ENCODE measurements around the gene TEAD1.

The TEAD1 gene

GRCh38 chr11:12664385-12664784, 9.8 kb upstream of the TEAD1 start:
- no peak for DNase-seq (ENCODE audit: low read depth in 1 of 2, low spot score in 1 of 2)

DNA sequence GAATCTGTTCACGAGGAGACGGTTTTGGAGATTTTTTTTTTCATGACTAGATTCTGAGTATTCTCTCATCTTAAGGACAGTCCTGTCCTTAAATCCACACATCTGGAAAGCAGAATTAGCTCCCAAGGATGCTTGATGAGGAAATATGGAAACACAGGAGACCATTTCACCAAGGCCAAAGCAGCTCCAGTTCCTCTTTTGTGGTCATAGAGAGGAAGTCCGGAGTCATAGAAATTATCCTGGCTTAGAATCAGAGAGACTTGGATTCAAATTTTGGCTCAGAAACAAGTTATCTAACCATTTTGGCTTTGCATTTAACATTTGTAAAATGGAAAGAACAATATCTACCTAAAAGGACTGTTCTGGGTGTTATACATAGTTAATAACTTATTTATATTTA, 7.3 kb upstream of the TEAD1 start:
- no peak for DNase-seq (ENCODE audit: low read depth in 1 of 2, low spot score in 1 of 2)

GRCh38 chr11:12667646-12668045, 6.6 kb upstream of the TEAD1 start:
- no peak for DNase-seq (ENCODE audit: low read depth in 1 of 2, low spot score in 1 of 2)

DNA sequence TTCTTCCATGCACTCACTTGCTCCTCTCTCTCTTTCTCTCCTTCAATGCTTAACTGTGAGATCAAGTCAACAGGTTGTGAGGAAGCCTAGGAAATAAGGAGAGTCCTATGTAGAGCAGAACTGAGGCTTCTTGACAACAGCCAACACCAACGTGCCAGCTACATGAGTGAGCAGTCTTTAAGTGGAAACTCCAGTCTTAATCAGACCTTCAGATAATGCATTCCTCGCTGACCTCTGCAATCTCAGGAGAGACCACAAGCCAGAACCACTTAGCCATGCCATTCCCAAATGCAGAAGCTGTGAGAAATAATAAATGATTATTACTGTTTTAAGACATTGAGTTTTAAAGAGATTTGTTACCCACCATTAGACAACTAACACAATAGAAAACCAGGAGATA, 6.1 kb upstream of the TEAD1 start:
- DNase-seq (ENCODE audit: low read depth in 1 of 2, low spot score in 1 of 2), result no peak

- DNase-seq (ENCODE audit: low read depth in 1 of 2, low spot score in 1 of 2), result no peak
These were observed 4.3 kb upstream of the TEAD1 start for GRCh38 chr11:12669930-12670329.

DNA sequence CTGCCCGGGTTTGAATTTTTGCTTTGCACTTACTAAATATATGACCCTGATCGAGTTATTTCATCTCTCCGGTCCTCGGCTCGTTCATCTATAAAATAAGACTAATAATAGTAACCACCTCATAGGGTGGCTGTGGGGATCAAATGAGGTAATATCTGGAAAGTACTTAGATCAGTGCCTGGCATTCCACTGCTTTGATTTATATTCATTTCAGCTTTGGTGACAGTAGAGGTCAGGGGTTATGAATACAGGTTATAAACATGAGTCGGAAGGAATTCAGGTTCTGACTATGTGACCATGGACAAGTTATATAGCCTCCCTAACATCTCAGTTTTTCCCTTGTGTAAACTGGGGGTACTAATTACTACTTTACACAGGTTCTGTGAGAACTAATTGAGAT, 2.9 kb upstream of the TEAD1 start:
- no peak for DNase-seq (ENCODE audit: low read depth in 1 of 2, low spot score in 1 of 2)

GRCh38 chr11:12673601-12673923, 659 bp upstream of the TEAD1 start:
- no peak for DNase-seq (ENCODE audit: low read depth in 1 of 2, low spot score in 1 of 2)

DNA sequence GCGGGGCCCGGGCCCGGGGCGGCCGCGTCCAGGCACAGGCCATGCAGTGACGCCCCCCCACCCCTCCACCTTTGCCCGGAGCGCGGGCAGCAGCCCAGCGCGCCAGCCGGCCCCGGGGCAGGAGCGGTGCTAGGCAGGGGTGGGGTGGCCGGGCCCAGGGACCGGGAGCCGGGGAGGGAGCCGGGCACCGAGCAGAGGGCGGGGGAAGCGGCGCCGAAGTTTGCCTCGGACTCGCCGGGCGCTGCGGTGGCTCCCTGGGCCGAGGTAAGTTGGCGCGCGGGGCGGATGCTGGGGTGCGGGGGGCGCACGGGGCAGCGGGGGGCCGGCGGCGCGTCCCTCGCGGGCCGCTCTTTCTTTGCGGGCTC, 332 bp downstream of the TEAD1 start:
- DNase-seq (ENCODE audit: low read depth in 1 of 2, low spot score in 1 of 2), result no peak

DNA sequence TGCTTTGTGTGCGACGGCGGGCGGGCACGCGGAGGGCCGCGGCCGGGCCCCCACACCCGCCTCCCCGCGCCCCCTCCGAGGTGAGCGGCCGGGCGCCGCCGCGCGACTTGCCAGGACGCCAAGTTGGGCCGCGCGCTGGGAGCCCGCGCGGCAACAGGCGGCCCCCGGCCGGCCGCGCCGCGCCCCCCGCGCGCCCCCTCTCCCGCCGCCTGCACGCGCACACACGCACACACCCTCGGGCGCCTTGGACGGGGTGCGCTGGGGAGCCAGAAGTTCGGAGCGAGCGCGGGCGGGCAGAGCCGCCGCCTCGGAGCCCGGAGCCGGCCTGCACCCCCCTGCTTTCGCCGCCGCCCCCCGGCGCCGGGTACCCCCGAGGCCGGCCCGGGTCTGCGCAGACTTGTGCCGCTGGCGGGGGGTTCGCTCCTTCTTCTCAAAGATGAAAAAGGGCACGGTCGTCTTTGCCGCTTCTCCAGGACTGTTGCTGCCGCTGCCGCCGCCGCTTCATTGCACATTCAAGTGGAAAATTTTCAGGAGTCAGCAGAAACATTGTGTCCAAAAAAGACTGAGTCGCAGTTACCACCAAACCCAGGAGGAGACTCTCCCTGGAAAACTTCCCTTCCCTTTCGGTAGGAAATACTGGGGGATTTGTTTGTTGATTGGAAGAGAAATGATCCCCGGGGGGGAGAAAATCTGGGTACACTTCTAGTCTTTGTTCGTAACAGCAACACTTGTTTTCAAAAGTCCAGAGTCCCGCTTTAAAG, 895 bp downstream of the TEAD1 start:
- DNase-seq (ENCODE audit: low read depth in 1 of 2, low spot score in 1 of 2), result no peak

GRCh38 chr11:12675951-12676711, 1.9 kb downstream of the TEAD1 start:
- DNase-seq (ENCODE audit: low read depth in 1 of 2, low spot score in 1 of 2), result no peak

DNA sequence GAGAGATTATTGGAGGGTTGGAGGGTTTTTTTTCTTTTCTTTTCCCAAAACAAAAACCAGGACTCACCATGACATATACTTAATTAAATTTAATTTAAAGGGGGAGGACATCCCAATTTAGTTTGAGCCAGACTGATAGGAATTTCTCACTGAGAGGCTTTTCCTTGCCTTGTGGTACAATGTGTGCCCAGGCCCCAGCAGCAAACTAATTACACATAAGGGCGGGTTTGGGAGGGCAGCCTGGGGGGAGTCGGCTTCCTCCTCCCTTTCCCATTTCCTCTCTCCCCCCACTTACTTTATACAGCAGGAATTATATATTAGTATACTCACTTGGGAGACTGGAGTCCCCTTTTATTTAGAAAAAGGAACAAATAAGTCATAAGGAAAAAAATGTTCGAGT, 2.9 kb downstream of the TEAD1 start:
- no peak for DNase-seq (ENCODE audit: low read depth in 1 of 2, low spot score in 1 of 2)

GRCh38 chr11:12678092-12678491, 3.9 kb downstream of the TEAD1 start:
- DNase-seq (ENCODE audit: low read depth in 1 of 2, low spot score in 1 of 2), result no peak

GRCh38 chr11:12678991-12679390, 4.8 kb downstream of the TEAD1 start:
- DNase-seq (ENCODE audit: low read depth in 1 of 2, low spot score in 1 of 2), result no peak

GRCh38 chr11:12679471-12679870, 5.2 kb downstream of the TEAD1 start:
- DNase-seq (ENCODE audit: low read depth in 1 of 2, low spot score in 1 of 2), result no peak

DNA sequence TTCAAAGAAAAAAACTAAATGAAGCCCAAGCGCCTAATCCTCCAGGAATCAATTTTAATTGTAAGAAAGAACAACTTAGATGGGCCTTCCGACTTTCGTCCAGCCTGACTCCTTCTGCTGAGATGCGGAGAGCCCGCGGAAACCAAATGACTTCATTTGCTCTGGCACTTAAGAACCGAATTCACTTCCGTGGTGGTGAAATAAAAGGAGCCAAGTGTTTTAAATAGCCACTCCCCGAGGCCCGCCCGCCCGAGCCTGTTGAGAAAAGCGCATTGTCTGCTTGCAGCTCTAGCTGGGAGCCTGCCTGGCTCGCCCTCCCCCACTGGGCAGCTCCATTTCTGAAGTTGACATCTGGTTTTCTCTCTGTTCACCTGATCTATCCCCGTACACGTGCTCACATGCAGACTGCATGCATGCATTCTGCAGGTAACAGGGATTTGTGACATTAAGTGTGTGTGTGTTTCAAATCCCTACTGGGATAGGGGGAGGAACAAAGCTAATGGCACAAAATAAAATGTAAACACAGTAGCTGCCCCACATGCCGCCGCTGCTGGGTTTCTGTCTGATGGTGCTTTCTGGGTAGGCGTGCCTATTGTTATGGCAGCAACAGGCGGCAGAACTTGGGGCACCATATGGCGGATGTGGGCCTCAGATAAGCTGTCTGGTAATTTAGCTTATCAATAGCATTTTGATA, 6.2 kb downstream of the TEAD1 start:
- DNase-seq (ENCODE audit: low read depth in 1 of 2, low spot score in 1 of 2), result no peak

GRCh38 chr11:12680940-12681258, 6.7 kb downstream of the TEAD1 start:
- DNase-seq (ENCODE audit: low read depth in 1 of 2, low spot score in 1 of 2), result no peak

GRCh38 chr11:12681466-12681865, 7.2 kb downstream of the TEAD1 start:
- no peak for DNase-seq (ENCODE audit: low read depth in 1 of 2, low spot score in 1 of 2)

DNA sequence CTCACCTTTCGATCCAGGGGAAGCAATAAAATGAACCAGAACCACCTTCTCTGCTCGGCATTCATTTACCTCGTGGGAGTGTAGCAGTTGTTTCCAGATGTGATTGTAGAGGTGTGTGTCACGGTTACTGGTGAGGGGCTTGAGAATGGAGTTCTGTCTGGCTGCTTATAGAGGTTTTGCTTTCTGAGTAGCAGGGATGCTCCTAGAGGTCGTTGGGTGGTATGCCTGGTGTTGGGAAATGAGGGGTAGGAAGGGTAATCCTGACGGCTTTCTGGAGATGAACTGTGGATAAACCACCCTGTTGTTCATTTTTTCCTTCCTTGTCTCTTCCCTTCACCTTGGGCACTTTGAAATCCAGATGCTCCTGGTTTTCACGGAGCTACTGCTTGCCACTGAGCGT, 8.1 kb downstream of the TEAD1 start:
- DNase-seq (ENCODE audit: low read depth in 1 of 2, low spot score in 1 of 2), result no peak

GRCh38 chr11:12682737-12683500, 8.7 kb downstream of the TEAD1 start:
- DNase-seq (ENCODE audit: low read depth in 1 of 2, low spot score in 1 of 2), result no peak

DNA sequence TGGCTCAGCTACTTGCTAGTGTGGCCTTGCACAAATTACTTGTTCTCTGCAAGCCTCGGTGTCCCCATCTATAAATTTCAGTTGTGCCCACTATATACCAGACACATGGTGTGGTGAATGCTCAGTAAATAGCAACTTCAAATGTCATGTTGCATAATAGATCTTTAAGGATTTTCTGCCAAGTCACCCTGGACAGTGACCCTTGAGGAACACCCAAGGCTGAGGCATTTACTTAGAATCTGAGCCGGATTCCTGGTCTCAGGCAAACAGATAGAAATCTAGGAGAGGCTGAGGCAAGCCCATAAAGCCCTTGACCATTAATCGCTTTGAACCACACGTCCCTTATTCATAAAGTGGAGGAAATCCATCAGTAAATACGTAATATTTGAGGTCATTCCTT, 9.7 kb downstream of the TEAD1 start:
- no peak for DNase-seq (ENCODE audit: low read depth in 1 of 2, low spot score in 1 of 2)

DNA sequence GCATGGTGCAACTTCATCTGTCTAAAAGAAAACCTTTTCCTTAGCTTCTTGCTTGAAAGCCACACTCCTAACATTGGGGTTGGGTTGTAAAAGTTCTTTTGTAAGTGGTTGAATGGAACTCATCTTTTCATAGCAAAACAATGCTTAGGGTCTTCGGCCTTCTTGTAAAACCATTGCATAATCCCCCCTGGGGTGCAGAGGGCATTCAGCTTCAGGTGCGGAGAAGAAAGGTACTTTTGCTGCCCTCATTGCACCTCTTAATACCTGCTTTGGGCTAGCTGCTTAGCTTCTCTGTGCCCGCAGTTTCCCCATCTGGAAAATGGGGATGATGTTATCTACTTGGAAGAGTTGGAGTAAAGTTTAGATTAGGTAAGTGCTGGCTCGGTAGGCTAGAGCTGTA, 10.1 kb downstream of the TEAD1 start:
- no peak for DNase-seq (ENCODE audit: low read depth in 1 of 2, low spot score in 1 of 2)

DNA sequence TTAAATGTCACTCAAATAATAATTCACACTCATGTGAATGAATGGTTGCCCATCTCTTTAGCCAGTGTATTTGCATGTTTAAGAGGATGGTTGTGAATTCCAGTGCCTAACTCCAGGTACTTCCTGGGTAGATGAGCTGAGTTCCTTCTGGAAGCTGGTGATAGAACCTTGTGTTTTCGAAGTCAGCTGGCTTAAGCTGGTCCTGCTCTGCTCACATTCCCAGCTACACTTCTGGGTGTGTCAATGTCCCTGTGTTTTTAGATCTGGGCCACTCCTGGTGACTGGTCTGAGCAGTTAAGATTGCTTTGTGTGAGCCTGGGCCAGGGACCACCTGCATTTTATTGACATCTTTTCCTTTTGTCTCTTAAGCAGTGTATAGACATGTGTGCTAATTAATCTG, 10.6 kb downstream of the TEAD1 start:
- DNase-seq (ENCODE audit: low read depth in 1 of 2, low spot score in 1 of 2), result no peak
